Spleen (tissue), 11 donors: ENCODE measurements around the gene CNNM1. TPM values are rescaled to one million over a fixed set of nuclear protein-coding genes. Genes with fewer than 3 reads are reported as not detected.

Experiments
- DNase-seq: peaks from one replicate; pipeline ENCODE4 v3.0.0-alpha.2; 2020
- H3K27ac ChIP-seq, 8 donors: fragments of 200-600 bp; sonication (generic) in 7 of 8; 1 replicate in 4 of 8; 2 replicates in 4 of 8; pipeline versions ENCODE4 v1.5.0 to v1.8.0; 2016 to 2021; ENCODE audit warnings: inconsistent platforms in 4 of 8, mild to moderate bottlenecking in 4 of 8, moderate library complexity in 1 of 8
- H3K27me3 ChIP-seq, 7 donors: fragments of 200-600 bp; sonication (generic) in 6 of 7; replicated peaks in 1 of 7; 1 replicate in 4 of 7; 2 replicates in 3 of 7; pipeline versions ENCODE4 v1.5.0 to v1.8.0; 2016 to 2021; ENCODE audit warnings: inconsistent platforms in 3 of 7, mild to moderate bottlenecking in 1 of 7
- H3K36me3 ChIP-seq, 6 donors: fragments of 200-600 bp; sonication (generic) in 5 of 6; 1 replicate in 4 of 6; 2 replicates in 2 of 6; pipeline versions ENCODE4 v1.5.0 to v1.8.0; 2016 to 2021; ENCODE audit warnings: inconsistent platforms in 2 of 6
- H3K4me1 ChIP-seq, 6 donors: fragments of 200-600 bp; sonication (generic) in 5 of 6; 1 replicate in 3 of 6; 2 replicates in 3 of 6; pipeline versions ENCODE4 v1.5.0 to v1.8.0; 2016 to 2021; ENCODE audit warnings: inconsistent platforms in 3 of 6
- H3K4me3 ChIP-seq, 8 donors: fragments of 200-600 bp; sonication (generic) in 7 of 8; 1 replicate in 4 of 8; 2 replicates in 4 of 8; pipeline versions ENCODE4 v1.5.0 to v1.8.0; 2016 to 2021; ENCODE audit warnings: inconsistent platforms in 4 of 8, mild to moderate bottlenecking in 4 of 8, moderate library complexity in 2 of 8
- H3K9me3 ChIP-seq, 8 donors: fragments of 200-600 bp; sonication (generic) in 7 of 8; 1 replicate in 4 of 8; 2 replicates in 4 of 8; pipeline versions ENCODE4 v1.5.0 to v1.8.0; 2016 to 2021; ENCODE audit warnings: inconsistent platforms in 4 of 8
- POLR2A ChIP-seq, 3 donors: fragments of 450-650 bp; IDR thresholded peaks; one replicate each; pipeline ENCODE4 v1.5.1; 2017; ENCODE audit warnings: antibody characterized with exemption in 3 of 3, mild to moderate bottlenecking in 1 of 3
- POLR2AphosphoS5 ChIP-seq, 3 donors: sonication (generic); formaldehyde crosslinking; IDR thresholded peaks; one replicate each; pipeline ENCODE4 v1.5.1; 2017; ENCODE audit warnings: antibody characterized with exemption in 3 of 3
- WGBS, 5 donors: extraction: QIAGEN DNeasy Blood & Tissue Kit in 3 of 5; methylation state at CpG; one replicate each; pipeline versions ENCODE4 v1.1.5 to v1.1.7; 2013 to 2018; 5-methylcytosine and 5-hydroxymethylcytosine counted together
- intact Hi-C: fragments of 100-400 bp; cut with DNase I; formaldehyde crosslinking; loops from one replicate; pipeline ENCODE4 v1.15.0; 2023; ENCODE audit warnings: low total_unique reads
- polyA plus RNA-seq, 3 donors: library from polyadenylated mRNA; stranded (reverse); fragments of 200-250 nt; gene quantifications; one replicate each; pipeline ENCODE4 v1.2.1, GENCODE V29; 2013
- total RNA-seq, 7 donors: library from RNA; depleted of rRNA in 3 of 7; stranded (reverse); fragments of >200 nt in 3 of 7; fragmentation: NEBNext Ultra II Directional in 4 of 7; extraction: Animal tissue kit (Norgen Biotek cat#: 25700) in 4 of 7; gene quantifications; one replicate each; pipeline versions ENCODE4 v1.1.0 to v1.2.1, GENCODE V29; 2016 to 2021
- TF ChIP-seq, protein P1 (sequence below), 11 experiments: fragments of 200-600 bp in 7 of 11; fragments of 450-650 bp in 4 of 11; sonication (generic) in 4 of 11; IDR thresholded peaks in 8 of 11; conservative IDR thresholded peaks in 3 of 11; 1 replicate in 7 of 11; 2 replicates in 4 of 11; pipeline versions ENCODE4 v1.4.0 to v1.8.0; 2016 to 2021; ENCODE audit warnings: antibody characterized with exemption in 11 of 11, inconsistent platforms in 4 of 11, mild to moderate bottlenecking in 1 of 11
- donor health status: healthy with polysubstance abuse.
- donor health status: DM: no; HTN: no; CAD: no; lungs with moderate emphysema.
- donor health status: DM: no; HTN: no; CAD: no.
- donor health status: Bipolar disorder and iron deficiency.
- donor health status: healthy.
- donor health status: DM: no; HTN: no; CAD: no.
- donor health status: DM: yes; HTN: yes; CAD: no.

The CNNM1 gene
- total and polyA plus RNA-seq, 10 donors = 0.05 to 0.43 (median 0.16) TPM; not detected in 1

DNA sequence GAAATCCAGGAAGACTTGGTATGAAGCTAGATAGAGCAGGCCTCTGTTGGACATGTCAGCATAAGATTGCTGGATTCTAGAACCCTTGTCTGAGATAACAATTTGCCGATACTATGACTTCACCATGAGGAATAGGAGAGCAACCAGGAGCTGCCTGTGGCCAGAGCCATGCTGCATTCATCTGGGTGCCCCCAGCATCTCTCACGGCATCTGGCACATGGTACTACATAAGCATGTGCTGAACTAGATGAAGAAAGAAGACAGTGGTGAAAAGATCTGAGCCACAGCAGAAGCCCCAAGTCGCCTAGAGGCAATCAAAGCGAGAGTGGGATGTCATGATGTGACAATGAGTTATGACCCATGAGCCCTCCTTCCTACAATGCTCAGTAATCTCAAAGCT lies 81.7 kb downstream of the CNNM1 start:
- peaks cover under 1 to 57% (median 14%) of the 10 kb centered on the region in 6 donors for H3K36me3 ChIP-seq
- 81 to 97% (median 93%) methylated on average over 4 of the region's 4 CpGs for WGBS, 5 donors
- H3K4me3 ChIP-seq = no peak overlapping the region
- TF ChIP-seq POLR2A (IDR thresholded peaks at IDR 0.05) (no peak), POLR2AphosphoS5 (IDR thresholded peaks at IDR 0.05) (no peak)
- no peaks in the 10 kb centered on the region for H3K27me3 ChIP-seq
- intact Hi-C loops = no loop called here
- no peak overlapping the region for H3K27ac ChIP-seq
- no peak for DNase-seq
- H3K9me3 ChIP-seq = no peaks in the 10 kb centered on the region
- no peaks in the 10 kb centered on the region for H3K4me1 ChIP-seq

DNA sequence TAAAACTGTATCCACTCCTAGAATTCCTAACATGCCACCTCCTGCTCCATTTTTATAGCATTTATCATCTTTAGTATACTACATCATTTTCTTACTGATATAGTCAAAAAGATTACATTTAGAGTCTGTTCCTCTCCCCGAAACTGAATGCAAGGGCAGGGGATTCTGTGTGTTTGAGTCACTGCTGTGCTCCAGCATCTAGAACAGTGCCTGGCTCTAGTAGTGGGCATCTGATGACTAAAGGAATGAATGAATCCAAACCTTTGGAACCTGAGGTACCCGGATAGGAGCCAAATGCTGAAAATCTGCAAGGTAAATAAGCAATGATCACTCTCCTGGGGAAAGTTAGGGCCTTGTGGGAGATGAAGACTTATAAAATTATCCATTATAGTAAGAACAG lies 82.4 kb downstream of the CNNM1 start:
- Histone ChIP-seq H3K4me3 (no peak overlapping the region), H3K27ac (no peak overlapping the region), H3K4me1 (no peaks in the 10 kb centered on the region), H3K9me3 (no peaks in the 10 kb centered on the region), H3K27me3 (no peaks in the 10 kb centered on the region), H3K36me3 (peaks cover 0 to 51% (median 7%) of the 10 kb centered on the region in 6 donors)
- TF ChIP-seq, protein P1, sequence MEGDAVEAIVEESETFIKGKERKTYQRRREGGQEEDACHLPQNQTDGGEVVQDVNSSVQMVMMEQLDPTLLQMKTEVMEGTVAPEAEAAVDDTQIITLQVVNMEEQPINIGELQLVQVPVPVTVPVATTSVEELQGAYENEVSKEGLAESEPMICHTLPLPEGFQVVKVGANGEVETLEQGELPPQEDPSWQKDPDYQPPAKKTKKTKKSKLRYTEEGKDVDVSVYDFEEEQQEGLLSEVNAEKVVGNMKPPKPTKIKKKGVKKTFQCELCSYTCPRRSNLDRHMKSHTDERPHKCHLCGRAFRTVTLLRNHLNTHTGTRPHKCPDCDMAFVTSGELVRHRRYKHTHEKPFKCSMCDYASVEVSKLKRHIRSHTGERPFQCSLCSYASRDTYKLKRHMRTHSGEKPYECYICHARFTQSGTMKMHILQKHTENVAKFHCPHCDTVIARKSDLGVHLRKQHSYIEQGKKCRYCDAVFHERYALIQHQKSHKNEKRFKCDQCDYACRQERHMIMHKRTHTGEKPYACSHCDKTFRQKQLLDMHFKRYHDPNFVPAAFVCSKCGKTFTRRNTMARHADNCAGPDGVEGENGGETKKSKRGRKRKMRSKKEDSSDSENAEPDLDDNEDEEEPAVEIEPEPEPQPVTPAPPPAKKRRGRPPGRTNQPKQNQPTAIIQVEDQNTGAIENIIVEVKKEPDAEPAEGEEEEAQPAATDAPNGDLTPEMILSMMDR (IDR thresholded peaks at IDR 0.05 in 8 of 11, conservative IDR thresholded peaks at IDR 0.05 in 3 of 11) = no peak
- TF ChIP-seq POLR2A (IDR thresholded peaks at IDR 0.05) = no peak
- no peak for TF ChIP-seq POLR2AphosphoS5 (IDR thresholded peaks at IDR 0.05)
- 96 to 99% (median 98%) methylated on average over 2 of the region's 2 CpGs for WGBS, 5 donors
- no peak for DNase-seq
- intact Hi-C loops = no loop called here

DNA sequence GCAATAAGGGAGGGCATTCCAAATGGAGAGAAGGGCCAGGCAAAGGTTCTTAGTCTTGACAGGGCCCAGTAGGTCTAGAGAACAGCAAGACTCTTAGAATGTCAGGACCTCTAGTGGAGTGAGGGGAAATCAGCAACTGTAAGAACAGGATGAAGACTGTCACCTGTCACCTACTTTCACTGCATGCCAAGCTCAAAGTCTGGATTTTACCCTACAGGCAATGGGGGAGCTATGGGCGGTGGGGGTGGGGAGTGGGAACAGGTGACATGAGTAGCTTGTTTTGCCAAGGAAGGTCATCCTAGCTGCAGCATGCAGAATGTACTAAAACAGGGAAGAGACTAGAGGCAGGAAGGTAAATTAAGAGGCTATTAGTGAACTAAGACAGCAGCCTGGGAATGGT lies 82.9 kb downstream of the CNNM1 start:
- Histone ChIP-seq H3K4me3 (no peak overlapping the region), H3K4me1 (no peaks in the 10 kb centered on the region), H3K9me3 (no peaks in the 10 kb centered on the region), H3K36me3 (peaks cover 0 to 45% (median 4%) of the 10 kb centered on the region in 6 donors), H3K27me3 (no peaks in the 10 kb centered on the region), H3K27ac (no peak overlapping the region)
- no peak for DNase-seq
- no peak for TF ChIP-seq POLR2AphosphoS5 (IDR thresholded peaks at IDR 0.05)
- TF ChIP-seq POLR2A (IDR thresholded peaks at IDR 0.05) = no peak
- TF ChIP-seq, protein P1 (IDR thresholded peaks at IDR 0.05 in 8 of 11, conservative IDR thresholded peaks at IDR 0.05 in 3 of 11) = no peak
- 90 to 100% (median 100%) methylated on average over 1 of the region's 1 CpG for WGBS, 5 donors
- intact Hi-C loops = no loop called here

DNA sequence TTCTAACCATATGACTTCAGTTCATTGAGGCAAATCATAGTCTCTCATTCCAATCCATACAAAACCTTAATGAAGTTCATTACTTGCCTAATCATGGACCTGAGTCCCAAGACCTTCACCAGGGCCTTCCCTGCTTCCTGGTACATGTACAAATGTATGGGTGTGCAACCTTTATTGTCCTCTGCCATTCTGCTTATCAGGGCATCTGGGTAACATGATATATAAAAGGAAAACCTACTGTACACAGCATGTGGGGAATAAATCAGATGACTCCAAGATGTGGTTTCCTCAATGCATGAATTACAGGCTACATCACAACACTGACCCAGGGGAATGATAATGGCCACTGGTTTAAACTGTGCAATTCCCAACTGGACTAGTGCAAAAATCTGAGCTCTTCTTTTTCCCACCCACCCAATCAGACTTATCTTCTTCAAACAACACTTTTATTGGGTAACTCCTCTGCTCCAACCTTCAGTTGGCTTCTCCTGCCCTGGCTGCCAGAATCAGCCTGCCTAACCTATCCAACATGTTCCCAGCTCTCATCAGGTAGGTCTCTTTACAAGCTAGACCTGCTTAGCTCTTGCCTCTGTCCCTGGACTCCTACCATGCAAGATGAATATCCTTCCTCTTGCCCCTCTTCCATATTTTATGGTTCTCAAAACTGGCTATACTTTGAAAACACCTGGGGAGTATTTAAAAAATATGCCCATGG lies 89.9 kb downstream of the CNNM1 start:
- intact Hi-C loops = no loop called here

More for the DNA sequence above, 89.9 kb downstream of the CNNM1 start:
- no peak for DNase-seq
- H3K36me3 ChIP-seq = peaks cover 0 to 47% (median 20%) of the 10 kb centered on the region in 6 donors
- no peaks in the 10 kb centered on the region for H3K9me3 ChIP-seq
- no peaks in the 10 kb centered on the region for H3K27me3 ChIP-seq
- no peak overlapping the region for H3K27ac ChIP-seq
- no peaks in the 10 kb centered on the region for H3K4me1 ChIP-seq
- TF ChIP-seq, protein P1 (IDR thresholded peaks at IDR 0.05 in 8 of 11, conservative IDR thresholded peaks at IDR 0.05 in 3 of 11) = no peak
- TF ChIP-seq POLR2A (IDR thresholded peaks at IDR 0.05) (no peak), POLR2AphosphoS5 (IDR thresholded peaks at IDR 0.05) (no peak)
- no peak overlapping the region for H3K4me3 ChIP-seq
